Astrocyte (in vitro differentiated cells and primary cell): ENCODE measurements around the gene OSBPL3.

Experiments used
- CTCF ChIP-seq: IDR thresholded peaks from 2 replicates; pipeline ENCODE4 v1.5.1; 2011; ENCODE audit warnings: low read depth, mild to moderate bottlenecking, inconsistent platforms, low read length, moderate library complexity; ENCODE audit not compliant: insufficient read depth
- EZH2 ChIP-seq: IDR thresholded peaks from 2 replicates; pipeline ENCODE4 v1.6.1; 2012; ENCODE audit warnings: mild to moderate bottlenecking, low read length, inconsistent platforms; ENCODE audit not compliant: insufficient read depth

- TF ChIP-seq CTCF (no peak), EZH2 (no peak)
These were observed 5.7 kb downstream of the OSBPL3 start for GRCh38 chr7:24974026-24974832.
